Calu3 (cell line): ENCODE data around the gene ANAPC1. TPM values are rescaled to one million over a fixed set of nuclear protein-coding genes. Genes with fewer than 3 reads are reported as not detected.
A peak's percentile ranks its signal among the peaks of the same experiment; 100 is the strongest.
"Not testable (repeated sequence)": the region's sequence is repeated elsewhere in the genome, so short reads cannot be mapped to it uniquely, and the experiment has no call there.

ENCODE experiments used
- BruUV-seq: library from RNA; stranded (reverse); fragments of 400-500 nt; replicated peaks from 2 replicates; lab custom pipeline; 2021; lab: Mats Ljungman, UMichigan
- CTCF ChIA-PET: fragments of 300-600 bp; sonication (Branson Sonifier 250); formaldehyde crosslinking; loops from one replicate; lab custom pipeline; 2022; ENCODE audit warnings: antibody characterized with exemption; lab: Charles Lee
- DNase-seq: peaks from one replicate; pipeline ENCODE4 v3.0.0; 2022
- H3K27ac Mint-ChIP-seq: one replicate; pipeline ENCODE4 v1.8.0; 2022; ENCODE audit warnings: mixed read lengths; ENCODE audit not compliant: unreplicated experiment
- H3K27me3 Mint-ChIP-seq: one replicate; pipeline ENCODE4 v1.8.0; 2022; ENCODE audit warnings: mixed read lengths; ENCODE audit not compliant: unreplicated experiment
- H3K36me3 Mint-ChIP-seq: one replicate; pipeline ENCODE4 v1.8.0; 2022; ENCODE audit warnings: mild to moderate bottlenecking, moderate library complexity, mixed read lengths; ENCODE audit not compliant: insufficient read depth, unreplicated experiment
- H3K4me1 Mint-ChIP-seq: one replicate; pipeline ENCODE4 v1.8.0; 2022; ENCODE audit warnings: mild to moderate bottlenecking, low read depth, mixed read lengths; ENCODE audit not compliant: unreplicated experiment
- H3K4me3 Mint-ChIP-seq: one replicate; pipeline ENCODE4 v1.8.0; 2022; ENCODE audit warnings: mild to moderate bottlenecking, low read depth, moderate library complexity, mixed read lengths; ENCODE audit not compliant: unreplicated experiment
- H3K9me3 Mint-ChIP-seq: one replicate; pipeline ENCODE4 v1.8.0; 2022; ENCODE audit warnings: low read depth, mixed read lengths; ENCODE audit not compliant: unreplicated experiment
- intact Hi-C: fragments of 100-400 bp; cut with micrococcal nuclease; formaldehyde crosslinking; loops from one replicate; pipeline ENCODE4 v1.10.0; 2022; ENCODE audit not compliant: unreplicated experiment
- total RNA-seq: library from RNA; stranded (reverse); gene quantifications from 2 replicates; pipeline ENCODE4 v1.2.3, GENCODE V29; 2022
- TF ChIP-seq, protein P1 (sequence below): fragments of 200-600 bp; IDR thresholded peaks from one replicate; pipeline ENCODE4 v1.8.0; 2022; ENCODE audit warnings: antibody characterized with exemption; ENCODE audit not compliant: unreplicated experiment

ANAPC1 gene
- total RNA-seq, 1 experiment from 2014 or later = 64.5 TPM

DNA sequence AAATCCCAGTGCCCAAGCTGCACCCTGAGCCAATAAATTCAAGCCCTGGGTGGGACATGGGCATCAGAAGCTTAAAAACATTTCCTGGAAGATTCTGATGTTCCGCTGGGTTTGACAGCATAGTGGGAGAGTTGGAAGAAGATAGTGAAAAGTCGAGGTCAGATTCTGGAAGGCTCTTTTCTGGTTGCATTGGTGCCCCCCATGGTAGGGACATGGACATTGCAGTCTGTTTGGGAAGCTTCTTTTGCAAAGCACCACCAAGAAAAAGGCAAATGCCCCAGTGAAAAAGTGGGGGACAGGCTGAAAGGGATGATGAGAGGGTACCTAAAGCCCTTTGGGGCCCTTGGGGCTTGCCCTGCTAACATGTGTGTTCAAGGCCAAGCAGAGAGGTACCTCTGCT is 35.4 kb upstream of the ANAPC1 start:
- Mint-ChIP-seq H3K4me1 (peaks cover 43% of the 10 kb centered on the region), H3K27me3 (no peaks in the 10 kb centered on the region), H3K9me3 (no peaks in the 10 kb centered on the region), H3K36me3 (no peaks in the 10 kb centered on the region), H3K27ac (peak overlapping the region; percentile 82), H3K4me3 (peak overlapping the region; percentile 37)
- intact Hi-C loops = no loop called here
- no peak for DNase-seq
- TF ChIP-seq, protein P1, sequence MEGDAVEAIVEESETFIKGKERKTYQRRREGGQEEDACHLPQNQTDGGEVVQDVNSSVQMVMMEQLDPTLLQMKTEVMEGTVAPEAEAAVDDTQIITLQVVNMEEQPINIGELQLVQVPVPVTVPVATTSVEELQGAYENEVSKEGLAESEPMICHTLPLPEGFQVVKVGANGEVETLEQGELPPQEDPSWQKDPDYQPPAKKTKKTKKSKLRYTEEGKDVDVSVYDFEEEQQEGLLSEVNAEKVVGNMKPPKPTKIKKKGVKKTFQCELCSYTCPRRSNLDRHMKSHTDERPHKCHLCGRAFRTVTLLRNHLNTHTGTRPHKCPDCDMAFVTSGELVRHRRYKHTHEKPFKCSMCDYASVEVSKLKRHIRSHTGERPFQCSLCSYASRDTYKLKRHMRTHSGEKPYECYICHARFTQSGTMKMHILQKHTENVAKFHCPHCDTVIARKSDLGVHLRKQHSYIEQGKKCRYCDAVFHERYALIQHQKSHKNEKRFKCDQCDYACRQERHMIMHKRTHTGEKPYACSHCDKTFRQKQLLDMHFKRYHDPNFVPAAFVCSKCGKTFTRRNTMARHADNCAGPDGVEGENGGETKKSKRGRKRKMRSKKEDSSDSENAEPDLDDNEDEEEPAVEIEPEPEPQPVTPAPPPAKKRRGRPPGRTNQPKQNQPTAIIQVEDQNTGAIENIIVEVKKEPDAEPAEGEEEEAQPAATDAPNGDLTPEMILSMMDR = no peak
- CTCF ChIA-PET = interaction anchor here (0.7 to 1.6 kb wide), 5 partner anchors 8 to 1321 kb away, joined by 3 to 5 read pairs (median 4); partner anchors contain the start of gene MERTK
- BruUV-seq = no TSS peak

DNA sequence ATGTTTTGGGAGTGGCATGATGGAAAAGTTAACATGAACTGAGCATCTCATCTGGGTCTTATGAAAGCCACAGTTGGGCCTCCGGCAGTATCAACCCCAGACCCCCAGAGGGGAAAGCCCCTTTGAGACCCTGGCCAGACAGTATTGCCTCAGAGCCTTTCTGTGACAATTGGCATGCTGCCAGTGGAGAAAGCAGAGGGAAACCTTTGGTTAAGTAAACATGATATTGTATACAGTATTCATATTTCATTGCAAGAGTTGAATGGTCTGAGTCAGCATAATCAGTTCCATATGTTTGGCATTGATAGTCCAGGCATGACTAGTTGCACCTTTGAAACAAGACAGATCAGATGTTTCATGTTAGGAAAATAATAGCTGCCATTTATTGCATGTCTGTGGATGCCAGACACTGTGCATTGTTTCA is 34.4 kb upstream of the ANAPC1 start:
- no TSS peak for BruUV-seq
- H3K27ac Mint-ChIP-seq = peak overlapping the region; percentile 60
- CTCF ChIA-PET = interaction anchor here (1.0 to 1.6 kb wide), 3 partner anchors 9 to 21 kb away, joined by 3 to 5 read pairs (median 4); partner anchors contain the start of gene MERTK

GRCh38 chr2:111917106-111917505 is 33.1 kb upstream of the ANAPC1 start:
- Mint-ChIP-seq H3K9me3 (no peaks in the 10 kb centered on the region), H3K4me1 (peaks cover 28% of the 10 kb centered on the region), H3K4me3 (no peak overlapping the region), H3K36me3 (no peaks in the 10 kb centered on the region), H3K27ac (no peak overlapping the region), H3K27me3 (no peaks in the 10 kb centered on the region)
- BruUV-seq = no TSS peak
- intact Hi-C loops = no loop called here
- no peak for DNase-seq
- TF ChIP-seq, protein P1 = no peak
- CTCF ChIA-PET = no interaction called here

More for the DNA sequence above, 34.4 kb upstream of the ANAPC1 start:
- TF ChIP-seq, protein P1 = no peak
- intact Hi-C loops = no loop called here
- no peak for DNase-seq
- no peaks in the 10 kb centered on the region for H3K36me3 Mint-ChIP-seq
- no peak overlapping the region for H3K4me3 Mint-ChIP-seq
- no peaks in the 10 kb centered on the region for H3K27me3 Mint-ChIP-seq
- peaks cover 37% of the 10 kb centered on the region for H3K4me1 Mint-ChIP-seq
- H3K9me3 Mint-ChIP-seq = no peaks in the 10 kb centered on the region

DNA sequence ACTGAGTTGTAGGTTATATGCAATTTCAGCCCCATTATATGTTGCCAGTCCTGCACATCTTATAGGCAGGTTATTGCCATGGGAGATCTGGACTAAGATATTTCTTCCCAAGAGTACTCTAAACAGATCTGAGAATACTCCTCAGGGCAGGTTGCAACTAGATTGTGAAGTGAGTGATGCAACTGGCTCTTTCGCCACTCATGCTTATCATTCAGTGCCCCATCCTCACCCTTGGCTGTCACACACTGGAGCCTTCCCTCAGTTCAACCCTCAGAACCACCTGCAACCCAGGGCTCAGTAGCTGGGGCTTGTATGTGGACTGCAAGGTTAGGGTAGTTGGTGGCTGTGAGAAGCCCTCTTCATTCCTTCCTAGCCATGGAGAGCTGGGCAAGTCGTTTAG is 28.6 kb upstream of the ANAPC1 start:
- H3K4me1 Mint-ChIP-seq = peaks cover 12% of the 10 kb centered on the region
- BruUV-seq = no TSS peak
- no peaks in the 10 kb centered on the region for H3K9me3 Mint-ChIP-seq
- H3K36me3 Mint-ChIP-seq = no peaks in the 10 kb centered on the region
- intact Hi-C loops = no loop called here
- no peaks in the 10 kb centered on the region for H3K27me3 Mint-ChIP-seq
- H3K4me3 Mint-ChIP-seq = no peak overlapping the region
- H3K27ac Mint-ChIP-seq = no peak overlapping the region
- CTCF ChIA-PET = no interaction called here
- DNase-seq = no peak
- TF ChIP-seq, protein P1 = no peak

DNA sequence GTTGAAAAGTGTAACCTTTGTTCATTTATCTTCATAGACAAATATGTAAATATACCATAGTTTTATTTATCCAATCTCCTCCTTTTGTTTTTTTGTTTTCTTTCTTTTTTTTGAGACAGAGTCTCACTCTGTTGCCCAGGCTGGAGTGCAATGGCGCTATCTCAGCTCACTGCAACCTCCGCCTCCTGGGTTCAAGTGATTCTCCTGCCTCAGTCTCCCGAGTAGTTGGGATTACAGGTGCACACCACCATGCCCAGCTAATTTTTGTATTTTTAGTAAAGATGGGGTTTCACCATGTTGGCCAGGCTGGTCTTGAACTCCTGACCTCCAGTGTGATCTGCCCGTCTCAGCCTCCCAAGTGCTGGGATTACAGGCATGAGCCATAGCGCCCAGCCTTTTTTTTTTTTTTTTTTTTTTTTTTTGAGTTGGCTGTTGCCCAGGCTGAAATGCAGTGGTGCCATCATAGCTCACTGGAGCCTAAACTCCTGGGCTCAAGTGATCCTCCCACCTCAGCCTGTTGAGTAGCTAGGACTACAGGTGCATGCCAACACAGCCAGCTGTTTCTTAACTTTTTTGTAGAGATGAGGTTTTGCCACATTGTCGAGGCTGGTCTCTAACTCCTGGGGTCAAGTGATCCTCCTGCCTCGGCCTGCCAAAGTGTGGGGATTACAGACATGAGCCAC is 27.4 kb upstream of the ANAPC1 start:
- intact Hi-C loops, H3K36me3 Mint-ChIP-seq, H3K27me3 Mint-ChIP-seq, H3K27ac Mint-ChIP-seq, DNase-seq, H3K9me3 Mint-ChIP-seq, H3K4me3 Mint-ChIP-seq, BruUV-seq: not testable (repeated sequence)
- CTCF ChIA-PET = interaction anchor here (0.5 to 0.7 kb wide), 3 partner anchors 73 to 609 kb away, joined by 3 to 8 read pairs (median 5); no protein-coding TSS in a partner anchor
- peaks cover 12% of the 10 kb centered on the region for H3K4me1 Mint-ChIP-seq
